Psoas muscle (tissue), 8 donors: ENCODE data around the gene FXYD2. TPM values are rescaled to one million over a fixed set of nuclear protein-coding genes. Genes with fewer than 3 reads are reported as not detected.

ENCODE experiments used
- ATAC-seq, 4 donors: fragments of 200-7000 bp; cut with Tn5 transposase; one replicate each; pipeline ENCODE4 v1.9.1; 2020; ENCODE audit warnings: moderate library complexity in 3 of 4, mild to moderate bottlenecking in 2 of 4
- DNase-seq, 2 donors: peaks; one replicate each; pipeline ENCODE4 v3.0.0-alpha.2; 2020
- H3K27ac ChIP-seq: fragments of 200-600 bp; one replicate; pipeline ENCODE4 v1.8.0; 2022
- H3K27me3 ChIP-seq, 3 donors: fragments of 200-600 bp in 1 of 3; one replicate each; pipeline versions ENCODE4 v1.6.1 to v1.8.0; 2013 to 2022; ENCODE audit warnings: low read length in 2 of 3, mild to moderate bottlenecking in 2 of 3, moderate library complexity in 1 of 3; ENCODE audit not compliant: insufficient read depth in 3 of 3
- H3K36me3 ChIP-seq, 2 donors: fragments of 200-600 bp in 1 of 2; one replicate each; pipeline versions ENCODE4 v1.6.1 to v1.8.0; 2013 to 2022; ENCODE audit warnings: low read depth in 1 of 2, mild to moderate bottlenecking in 1 of 2, moderate library complexity in 1 of 2; ENCODE audit not compliant: insufficient read depth in 1 of 2
- H3K4me1 ChIP-seq: fragments of 200-600 bp; one replicate; pipeline ENCODE4 v1.8.0; 2022
- H3K4me3 ChIP-seq: fragments of 200-600 bp; one replicate; pipeline ENCODE4 v1.8.0; 2022; ENCODE audit warnings: mild to moderate bottlenecking
- H3K9me3 ChIP-seq: fragments of 200-600 bp; one replicate; pipeline ENCODE4 v1.8.0; 2022
- WGBS, 3 donors: extraction: QIAGEN DNeasy Blood & Tissue Kit; methylation state at CpG; one replicate each; pipeline versions ENCODE4 v1.1.6 to v1.1.7; 2013; 5-methylcytosine and 5-hydroxymethylcytosine counted together
- intact Hi-C, 2 donors: fragments of 100-400 bp; cut with DNase I; formaldehyde crosslinking; loops; one replicate each; pipeline versions ENCODE4 v1.11.0 to v1.14.2; 2022
- polyA plus RNA-seq, 3 donors: library from polyadenylated mRNA; stranded (reverse); fragments of 200-250 nt; gene quantifications; one replicate each; pipeline ENCODE4 v1.2.3, GENCODE V29; 2013
- total RNA-seq, 4 donors: library from RNA; stranded (reverse); fragmentation: NEBNext Ultra II Directional in 2 of 4; extraction: Animal tissue kit (Norgen Biotek cat#: 25700) in 2 of 4; gene quantifications; one replicate each; pipeline versions ENCODE4 v1.2.1 to v1.2.4, GENCODE V29; 2021 to 2023
- TF ChIP-seq, protein P1 (sequence below): fragments of 200-600 bp; IDR thresholded peaks from one replicate; pipeline ENCODE4 v1.8.0; 2022; ENCODE audit warnings: antibody characterized with exemption
- donor health status: healthy with polysubstance abuse.
- donor health status: DM: no; HTN: no; CAD: no; lungs with moderate emphysema.
- donor health status: Bipolar disorder and iron deficiency.
- donor health status: healthy.
- donor health status: DM: yes; HTN: yes; CAD: no.
- donor health status: DM: no; HTN: no; CAD: no.
- donor health status: DM: no; HTN: no; CAD: no.
- donor health status: DM: yes; HTN: yes; CAD: no.

Gene FXYD2
- total and polyA plus RNA-seq, 7 donors, result 0.17 to 0.69 (median 0.42) TPM; not detected in 2

DNA sequence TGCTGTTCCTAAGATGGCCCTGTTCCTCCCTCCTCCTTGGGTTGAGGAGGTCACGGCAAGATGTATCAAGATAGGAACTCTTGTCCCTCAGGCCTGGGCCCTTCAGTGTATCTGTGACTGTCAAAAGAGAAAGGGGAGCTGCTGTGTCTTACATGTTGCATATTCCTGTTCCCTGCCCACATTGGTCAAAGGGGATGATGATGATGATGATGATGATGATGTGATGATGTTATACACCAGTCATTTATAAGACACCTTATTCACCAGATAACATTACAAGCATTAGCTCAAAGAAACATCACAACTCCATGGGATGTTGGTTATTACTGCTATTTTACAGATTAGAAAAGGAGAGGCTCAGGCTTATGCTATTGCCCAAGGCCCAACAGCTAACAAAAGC lies 38.2 kb upstream of the FXYD2 start:
- H3K27ac ChIP-seq, result peak overlapping the region; percentile 72
- ATAC-seq, result no peak

DNA sequence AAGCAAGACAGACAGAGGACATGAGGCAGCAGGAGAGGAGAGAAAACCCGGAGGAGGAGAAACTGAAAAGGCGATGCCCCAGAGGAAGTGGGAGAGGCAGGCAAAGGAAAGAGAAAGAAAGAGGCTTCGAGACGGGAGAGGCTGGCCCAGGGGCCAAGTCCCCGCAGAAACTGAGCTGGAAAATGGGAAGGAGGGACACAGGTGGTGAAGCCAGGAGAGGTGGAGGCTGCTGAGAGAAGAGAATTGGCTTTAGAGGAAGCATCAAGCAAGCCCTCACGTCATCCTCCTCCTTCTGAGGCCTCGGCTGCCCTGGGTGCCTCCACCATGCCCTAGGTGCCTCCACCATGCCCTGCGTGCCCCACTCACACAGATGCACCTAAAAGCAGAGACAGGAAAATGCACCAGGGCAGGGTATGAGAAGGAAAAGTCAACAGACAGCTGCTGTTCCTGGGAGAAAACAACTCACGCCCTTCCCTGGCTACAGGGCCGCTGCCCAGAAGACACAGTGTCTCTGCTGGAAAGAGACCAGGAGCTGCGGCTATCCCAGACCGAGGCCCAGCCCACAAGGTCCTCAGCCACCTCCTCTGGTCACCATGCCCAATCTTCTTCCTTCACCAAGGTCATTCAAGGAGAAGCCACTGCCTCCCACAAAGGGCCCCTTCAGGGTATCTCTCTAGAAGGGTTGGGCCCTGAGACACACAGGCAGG lies 37.6 kb upstream of the FXYD2 start:
- intact Hi-C loops, result no loop called here
- 30 to 54% (median 39%) methylated on average over 12 of the region's 12 CpGs for WGBS, 3 donors
- Histone ChIP-seq H3K9me3 (no peaks in the 10 kb centered on the region), H3K4me1 (no peaks in the 10 kb centered on the region), H3K27ac (peak overlapping the region; percentile 72), H3K4me3 (peak overlapping the region; percentile 25), H3K36me3 (no peaks in the 10 kb centered on the region), H3K27me3 (peaks cover 0 to 14% (median 0%) of the 10 kb centered on the region in 3 donors)
- DNase-seq (peak in 1 of 2 donors; percentile 70), ATAC-seq (peak in 3 of 4 donors; percentile 19 to 49 (median 21))
- TF ChIP-seq, protein P1, sequence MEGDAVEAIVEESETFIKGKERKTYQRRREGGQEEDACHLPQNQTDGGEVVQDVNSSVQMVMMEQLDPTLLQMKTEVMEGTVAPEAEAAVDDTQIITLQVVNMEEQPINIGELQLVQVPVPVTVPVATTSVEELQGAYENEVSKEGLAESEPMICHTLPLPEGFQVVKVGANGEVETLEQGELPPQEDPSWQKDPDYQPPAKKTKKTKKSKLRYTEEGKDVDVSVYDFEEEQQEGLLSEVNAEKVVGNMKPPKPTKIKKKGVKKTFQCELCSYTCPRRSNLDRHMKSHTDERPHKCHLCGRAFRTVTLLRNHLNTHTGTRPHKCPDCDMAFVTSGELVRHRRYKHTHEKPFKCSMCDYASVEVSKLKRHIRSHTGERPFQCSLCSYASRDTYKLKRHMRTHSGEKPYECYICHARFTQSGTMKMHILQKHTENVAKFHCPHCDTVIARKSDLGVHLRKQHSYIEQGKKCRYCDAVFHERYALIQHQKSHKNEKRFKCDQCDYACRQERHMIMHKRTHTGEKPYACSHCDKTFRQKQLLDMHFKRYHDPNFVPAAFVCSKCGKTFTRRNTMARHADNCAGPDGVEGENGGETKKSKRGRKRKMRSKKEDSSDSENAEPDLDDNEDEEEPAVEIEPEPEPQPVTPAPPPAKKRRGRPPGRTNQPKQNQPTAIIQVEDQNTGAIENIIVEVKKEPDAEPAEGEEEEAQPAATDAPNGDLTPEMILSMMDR, result no peak

More for the DNA sequence above, 38.2 kb upstream of the FXYD2 start:
- Histone ChIP-seq H3K36me3 (no peaks in the 10 kb centered on the region), H3K4me3 (no peak overlapping the region), H3K4me1 (no peaks in the 10 kb centered on the region), H3K27me3 (peaks cover 0 to 14% (median 0%) of the 10 kb centered on the region in 3 donors), H3K9me3 (no peaks in the 10 kb centered on the region)
- TF ChIP-seq, protein P1, result no peak
- WGBS, 3 donors, result 63 to 100% (median 73%) methylated on average over 1 of the region's 1 CpG
- no peak for DNase-seq
- intact Hi-C loops, result no loop called here

DNA sequence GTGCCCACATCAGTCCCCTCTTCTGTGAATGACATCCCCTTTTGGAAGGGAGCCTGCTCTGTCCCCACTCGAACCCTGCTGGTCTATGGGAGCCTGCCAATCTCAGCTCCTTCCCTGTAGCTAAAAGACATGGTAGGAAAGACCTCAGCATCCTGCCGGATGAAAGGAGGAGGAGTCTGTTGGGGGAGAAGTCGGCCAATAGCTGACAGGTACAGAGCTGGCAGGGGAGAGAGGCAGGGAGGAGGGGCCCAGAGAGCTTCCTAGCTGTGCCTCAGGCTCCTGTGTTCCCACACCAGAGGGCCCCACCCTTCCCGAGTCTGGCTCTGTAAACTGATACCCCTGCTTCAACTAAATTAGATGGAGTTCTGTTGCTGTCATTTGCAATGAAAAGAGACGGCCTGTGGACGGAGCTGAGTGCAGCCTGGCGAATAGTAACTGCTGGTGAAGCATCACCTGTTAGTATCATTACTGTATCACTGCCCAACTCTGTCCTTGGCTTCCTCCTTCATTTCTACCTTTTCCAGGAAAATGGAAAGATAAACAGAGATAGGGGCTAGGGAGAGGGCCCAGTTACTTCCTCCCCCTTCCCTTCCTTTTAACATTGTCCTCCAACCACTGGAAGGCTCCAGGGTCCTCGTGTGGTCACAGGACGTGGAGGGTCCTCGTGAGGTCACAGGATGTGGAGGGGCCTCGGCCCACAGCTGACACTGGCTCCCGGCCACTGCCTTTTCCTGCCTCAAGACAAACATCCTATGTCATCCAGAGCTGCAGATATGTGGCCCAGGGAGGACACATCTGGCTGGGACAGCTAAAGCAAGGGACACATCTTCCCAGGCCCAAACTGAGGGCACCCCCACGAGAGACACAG lies 36.8 kb upstream of the FXYD2 start:
- no peaks in the 10 kb centered on the region for H3K9me3 ChIP-seq
- intact Hi-C loops, result no loop called here
- peak overlapping the region; percentile 25 for H3K4me3 ChIP-seq
- peak in 1 of 2 donors; percentile 72 for DNase-seq
- TF ChIP-seq, protein P1, result no peak
- whole genome bisulfite sequencing, 3 donors, result 27 to 44% (median 31%) methylated on average over 13 of the region's 13 CpGs
- H3K27ac ChIP-seq, result peak overlapping the region; percentile 72
- peak in 3 of 4 donors; percentile 30 to 63 (median 60) for ATAC-seq
- peaks cover 0 to 14% (median under 1%) of the 10 kb centered on the region in 3 donors for H3K27me3 ChIP-seq
- H3K4me1 ChIP-seq, result no peaks in the 10 kb centered on the region
- no peaks in the 10 kb centered on the region for H3K36me3 ChIP-seq

DNA sequence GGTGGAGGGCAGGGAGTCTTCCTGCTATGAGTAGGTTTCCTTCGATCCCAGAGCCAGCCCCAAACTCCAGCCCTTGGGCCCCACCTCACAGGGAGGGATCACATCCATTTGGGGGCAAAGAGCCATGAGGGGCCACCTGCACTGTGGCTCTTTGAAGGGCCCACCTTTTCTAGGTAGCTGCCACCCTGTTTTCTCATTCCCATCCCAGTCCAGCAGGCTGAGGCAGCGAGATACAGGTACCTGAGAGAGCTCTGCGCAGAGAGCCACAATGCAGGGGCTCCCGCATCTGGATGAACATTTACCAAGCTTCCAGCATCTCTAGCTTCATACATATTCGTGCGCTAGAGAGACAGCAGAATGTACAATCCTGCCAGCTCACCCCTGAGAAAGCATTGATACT lies 35.6 kb upstream of the FXYD2 start:
- H3K4me1 ChIP-seq, result no peaks in the 10 kb centered on the region
- H3K27ac ChIP-seq, result no peak overlapping the region
- H3K27me3 ChIP-seq, result peaks cover 0 to 7% (median 2%) of the 10 kb centered on the region in 3 donors
- no peaks in the 10 kb centered on the region for H3K36me3 ChIP-seq
- TF ChIP-seq, protein P1, result no peak
- DNase-seq, result no peak
- WGBS, 3 donors, result 74 to 95% (median 82%) methylated on average over 6 of the region's 6 CpGs
- intact Hi-C loops, result no loop called here
- H3K9me3 ChIP-seq, result no peaks in the 10 kb centered on the region
- no peak for ATAC-seq
- no peak overlapping the region for H3K4me3 ChIP-seq
